KMS-11 (cell line): ENCODE results near the gene DNAJB1.

Experiments
- H2AFZ ChIP-seq: fragments of 200-600 bp; sonication (generic); 2 replicates; pipeline ENCODE4 v1.6.1; 2016; ENCODE audit warnings: antibody characterized with exemption, mixed run types, low read depth
- H3K27ac ChIP-seq: fragments of 200-600 bp; sonication (generic); 2 replicates; pipeline ENCODE4 v1.6.1; 2016; ENCODE audit warnings: mild to moderate bottlenecking, mixed run types
- H3K27me3 ChIP-seq: fragments of 200-600 bp; sonication (generic); 2 replicates; pipeline ENCODE4 v1.6.1; 2017; ENCODE audit warnings: mild to moderate bottlenecking, low read depth, mixed run types, moderate library complexity; ENCODE audit not compliant: insufficient read depth
- H3K36me3 ChIP-seq: fragments of 200-600 bp; sonication (generic); 2 replicates; pipeline ENCODE4 v1.6.1; 2017; ENCODE audit warnings: mild to moderate bottlenecking, mixed run types; ENCODE audit not compliant: insufficient read depth
- H3K4me1 ChIP-seq: fragments of 200-600 bp; sonication (generic); 2 replicates; pipeline ENCODE4 v1.6.1; 2016; ENCODE audit warnings: mild to moderate bottlenecking, low read depth, mixed run types; ENCODE audit not compliant: poor library complexity, severe bottlenecking
- H3K4me2 ChIP-seq: fragments of 200-600 bp; sonication (generic); 2 replicates; pipeline ENCODE4 v1.7.0; 2016; ENCODE audit warnings: mild to moderate bottlenecking, mixed run types
- H3K4me3 ChIP-seq: fragments of 200-600 bp; sonication (generic); IDR thresholded peaks from 2 replicates; pipeline ENCODE4 v1.6.1; 2017; ENCODE audit warnings: low read depth, low read length, mixed read lengths; ENCODE audit not compliant: insufficient read depth
- H3K79me2 ChIP-seq: fragments of 200-600 bp; sonication (generic); 2 replicates; pipeline ENCODE4 v1.6.1; 2016; ENCODE audit warnings: low read depth, mixed run types; ENCODE audit not compliant: insufficient read depth
- H3K9ac ChIP-seq: fragments of 200-600 bp; sonication (generic); 2 replicates; pipeline ENCODE4 v1.6.1; 2016; ENCODE audit warnings: mild to moderate bottlenecking, mixed run types
- H4K20me1 ChIP-seq: fragments of 200-600 bp; sonication (generic); 2 replicates; pipeline ENCODE4 v1.6.1; 2016; ENCODE audit warnings: mild to moderate bottlenecking, mixed run types; ENCODE audit not compliant: insufficient read depth
- TF ChIP-seq, protein P1 (sequence below): fragments of 200-600 bp; sonication (generic); conservative IDR thresholded peaks from 2 replicates; pipeline ENCODE4 v1.6.1; 2017; ENCODE audit warnings: low read depth, mild to moderate bottlenecking, antibody characterized with exemption, low read length, moderate library complexity, mixed read lengths

Gene DNAJB1

DNA sequence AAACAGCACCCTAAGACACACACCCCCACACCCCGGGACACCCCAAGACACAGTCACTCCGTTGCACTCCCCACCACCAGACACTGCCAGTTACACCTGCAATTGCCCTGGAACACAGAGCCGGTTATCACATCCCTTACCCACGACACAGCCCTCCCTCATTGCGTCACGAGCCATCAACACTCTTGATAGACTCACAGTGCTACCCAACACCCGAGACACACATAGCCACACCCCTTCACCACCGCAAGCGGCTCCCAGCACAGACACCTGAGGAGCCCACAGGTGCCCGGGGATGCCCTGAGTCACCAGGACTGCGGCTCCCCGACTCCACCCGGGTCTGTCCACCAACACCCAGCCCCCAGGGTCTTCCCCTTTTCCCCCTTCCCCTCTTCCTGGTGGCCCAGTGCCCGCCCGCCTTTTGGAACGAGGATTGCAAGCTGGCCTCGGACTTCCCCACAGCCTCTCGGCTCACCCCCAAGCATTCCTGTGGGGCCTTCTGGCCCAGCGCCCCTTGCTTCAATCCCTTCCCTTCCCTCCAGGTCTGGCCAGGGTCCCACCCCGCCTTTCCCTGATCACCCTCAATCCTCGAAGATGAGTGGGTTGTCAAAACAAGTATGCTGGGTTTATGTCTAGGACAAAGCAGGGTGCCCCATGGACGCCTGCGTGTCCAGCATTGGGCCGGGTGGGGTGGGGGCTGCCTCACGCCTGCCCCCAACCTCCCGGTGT, 41.4 kb downstream of the DNAJB1 start:
- TF ChIP-seq, protein P1, sequence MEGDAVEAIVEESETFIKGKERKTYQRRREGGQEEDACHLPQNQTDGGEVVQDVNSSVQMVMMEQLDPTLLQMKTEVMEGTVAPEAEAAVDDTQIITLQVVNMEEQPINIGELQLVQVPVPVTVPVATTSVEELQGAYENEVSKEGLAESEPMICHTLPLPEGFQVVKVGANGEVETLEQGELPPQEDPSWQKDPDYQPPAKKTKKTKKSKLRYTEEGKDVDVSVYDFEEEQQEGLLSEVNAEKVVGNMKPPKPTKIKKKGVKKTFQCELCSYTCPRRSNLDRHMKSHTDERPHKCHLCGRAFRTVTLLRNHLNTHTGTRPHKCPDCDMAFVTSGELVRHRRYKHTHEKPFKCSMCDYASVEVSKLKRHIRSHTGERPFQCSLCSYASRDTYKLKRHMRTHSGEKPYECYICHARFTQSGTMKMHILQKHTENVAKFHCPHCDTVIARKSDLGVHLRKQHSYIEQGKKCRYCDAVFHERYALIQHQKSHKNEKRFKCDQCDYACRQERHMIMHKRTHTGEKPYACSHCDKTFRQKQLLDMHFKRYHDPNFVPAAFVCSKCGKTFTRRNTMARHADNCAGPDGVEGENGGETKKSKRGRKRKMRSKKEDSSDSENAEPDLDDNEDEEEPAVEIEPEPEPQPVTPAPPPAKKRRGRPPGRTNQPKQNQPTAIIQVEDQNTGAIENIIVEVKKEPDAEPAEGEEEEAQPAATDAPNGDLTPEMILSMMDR = no peak
- H3K27me3 ChIP-seq = no peaks in the 10 kb centered on the region
- H4K20me1 ChIP-seq = no peaks in the 10 kb centered on the region
- H3K9ac ChIP-seq = no peak overlapping the region
- no peak overlapping the region for H3K4me2 ChIP-seq
- H3K36me3 ChIP-seq = no peaks in the 10 kb centered on the region
- H2AFZ ChIP-seq = no peak overlapping the region
- no peak overlapping the region for H3K27ac ChIP-seq
- H3K4me1 ChIP-seq = no peaks in the 10 kb centered on the region
- H3K79me2 ChIP-seq = no peaks in the 10 kb centered on the region
- H3K4me3 ChIP-seq = no peak overlapping the region

DNA sequence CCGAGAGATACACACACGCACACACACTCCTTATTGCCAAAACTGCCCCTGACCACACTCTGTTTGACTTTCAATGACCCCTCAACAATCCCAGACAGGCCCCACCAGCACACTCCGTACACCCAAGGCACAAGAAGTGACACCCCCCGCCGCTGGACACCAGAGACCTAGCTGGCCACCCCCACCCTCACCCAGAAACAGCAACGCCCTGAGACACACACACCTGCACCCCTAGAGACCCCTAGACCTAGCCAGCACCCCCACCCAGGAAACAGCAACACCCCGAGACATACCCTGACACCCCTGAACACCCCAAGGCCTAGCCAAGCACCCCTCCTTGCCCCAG, 41.9 kb downstream of the DNAJB1 start:
- no peaks in the 10 kb centered on the region for H3K4me1 ChIP-seq
- H3K27ac ChIP-seq = no peak overlapping the region
- no peaks in the 10 kb centered on the region for H3K27me3 ChIP-seq
- H3K4me2 ChIP-seq = no peak overlapping the region
- TF ChIP-seq, protein P1 = no peak
- no peak overlapping the region for H2AFZ ChIP-seq
- H3K9ac ChIP-seq = no peak overlapping the region
- H3K79me2 ChIP-seq = no peaks in the 10 kb centered on the region
- no peaks in the 10 kb centered on the region for H3K36me3 ChIP-seq
- H3K4me3 ChIP-seq = no peak overlapping the region
- no peaks in the 10 kb centered on the region for H4K20me1 ChIP-seq

DNA sequence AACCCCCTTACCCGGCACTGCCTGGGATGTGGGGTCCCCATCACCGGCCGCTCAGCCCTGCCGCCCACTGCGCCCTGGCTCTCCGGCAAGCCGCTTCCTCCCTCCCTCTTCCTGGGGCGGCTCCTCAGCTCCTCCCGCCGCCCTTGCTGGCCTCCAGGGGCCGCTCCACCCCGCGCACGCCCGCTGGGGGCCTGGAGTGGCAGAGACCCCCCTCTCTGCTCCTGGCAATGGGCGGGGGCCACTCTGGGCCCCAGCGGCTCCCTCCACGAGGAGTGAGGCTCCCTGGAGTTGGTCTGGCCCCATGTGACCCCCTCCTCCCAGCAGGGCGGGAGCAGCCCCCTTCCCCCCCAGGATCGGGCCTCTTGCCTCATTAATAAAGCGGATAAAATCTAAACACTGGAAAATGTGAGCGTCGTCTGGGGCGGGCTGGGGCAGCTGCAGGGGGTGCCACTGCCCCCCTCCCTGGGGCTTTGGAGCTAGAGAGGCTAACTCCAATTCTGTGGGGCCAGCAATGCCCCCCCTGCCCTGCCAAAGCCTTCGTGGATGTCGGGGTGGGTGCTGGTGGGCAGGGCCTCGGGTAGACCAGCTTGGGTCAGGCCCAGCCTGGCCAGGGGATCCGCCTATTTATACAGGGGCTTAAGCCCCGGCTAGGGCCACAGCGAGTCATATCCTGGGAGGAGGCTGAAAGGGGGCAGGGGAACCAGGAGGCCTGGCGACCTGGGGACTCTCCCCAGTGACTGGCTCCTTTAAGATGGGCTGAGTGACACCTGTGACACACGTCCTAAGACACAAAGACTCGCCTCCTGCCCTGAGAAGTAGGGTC, 42.7 kb downstream of the DNAJB1 start, which contains the start of gene PTGER1:
TSS of gene PTGER1 (minus strand) at position 104 of the 823 bp plus-strand sequence. CDS start 1,034 bp downstream, outside the sequence.
- Histone ChIP-seq H3K36me3 (no peaks in the 10 kb centered on the region), H3K27me3 (no peaks in the 10 kb centered on the region), H3K4me2 (no peak within 1 kb of the TSS), H2AFZ (no peak within 1 kb of the TSS), H3K4me1 (no peaks in the 10 kb centered on the region), H3K4me3 (no peak within 1 kb of the TSS), H3K79me2 (no peaks in the 10 kb centered on the region), H3K27ac (no peak within 1 kb of the TSS), H3K9ac (no peak within 1 kb of the TSS), H4K20me1 (no peaks in the 10 kb centered on the region)
- TF ChIP-seq, protein P1 = no peak

DNA sequence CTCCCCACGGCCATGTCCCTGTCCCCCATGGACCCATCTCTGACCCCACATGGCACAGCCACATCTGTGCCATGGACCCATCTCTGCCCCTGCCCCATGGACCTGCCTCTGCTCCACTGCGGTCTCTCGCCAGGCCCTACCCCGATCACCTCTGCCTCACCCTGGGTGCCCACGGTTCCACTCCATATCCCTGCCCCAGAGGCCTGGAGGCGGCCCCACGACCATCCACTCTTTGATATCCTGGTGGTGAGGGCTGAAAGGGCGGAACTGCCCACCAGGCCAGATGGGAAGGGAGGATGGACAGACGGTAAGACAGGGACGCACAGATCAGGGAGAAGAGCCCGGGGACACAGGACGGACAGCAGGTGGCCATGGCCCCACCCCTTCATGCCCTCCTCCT, 43.4 kb downstream of the DNAJB1 start:
- no peaks in the 10 kb centered on the region for H3K79me2 ChIP-seq

More for the DNA sequence above, 43.4 kb downstream of the DNAJB1 start:
- Histone ChIP-seq H3K27me3 (no peaks in the 10 kb centered on the region), H3K4me1 (no peaks in the 10 kb centered on the region), H3K27ac (no peak overlapping the region), H3K36me3 (no peaks in the 10 kb centered on the region), H3K4me3 (no peak overlapping the region), H3K9ac (no peak overlapping the region), H2AFZ (no peak overlapping the region), H3K4me2 (no peak overlapping the region), H4K20me1 (no peaks in the 10 kb centered on the region)
- TF ChIP-seq, protein P1 = no peak
